Hepatic stellate cell (primary cell): ENCODE measurements around the gene CRY2.

Experiments used
- DNase-seq: peaks from one replicate; pipeline ENCODE4 v3.0.0; 2011; ENCODE audit warnings: low spot score

Gene CRY2

DNA sequence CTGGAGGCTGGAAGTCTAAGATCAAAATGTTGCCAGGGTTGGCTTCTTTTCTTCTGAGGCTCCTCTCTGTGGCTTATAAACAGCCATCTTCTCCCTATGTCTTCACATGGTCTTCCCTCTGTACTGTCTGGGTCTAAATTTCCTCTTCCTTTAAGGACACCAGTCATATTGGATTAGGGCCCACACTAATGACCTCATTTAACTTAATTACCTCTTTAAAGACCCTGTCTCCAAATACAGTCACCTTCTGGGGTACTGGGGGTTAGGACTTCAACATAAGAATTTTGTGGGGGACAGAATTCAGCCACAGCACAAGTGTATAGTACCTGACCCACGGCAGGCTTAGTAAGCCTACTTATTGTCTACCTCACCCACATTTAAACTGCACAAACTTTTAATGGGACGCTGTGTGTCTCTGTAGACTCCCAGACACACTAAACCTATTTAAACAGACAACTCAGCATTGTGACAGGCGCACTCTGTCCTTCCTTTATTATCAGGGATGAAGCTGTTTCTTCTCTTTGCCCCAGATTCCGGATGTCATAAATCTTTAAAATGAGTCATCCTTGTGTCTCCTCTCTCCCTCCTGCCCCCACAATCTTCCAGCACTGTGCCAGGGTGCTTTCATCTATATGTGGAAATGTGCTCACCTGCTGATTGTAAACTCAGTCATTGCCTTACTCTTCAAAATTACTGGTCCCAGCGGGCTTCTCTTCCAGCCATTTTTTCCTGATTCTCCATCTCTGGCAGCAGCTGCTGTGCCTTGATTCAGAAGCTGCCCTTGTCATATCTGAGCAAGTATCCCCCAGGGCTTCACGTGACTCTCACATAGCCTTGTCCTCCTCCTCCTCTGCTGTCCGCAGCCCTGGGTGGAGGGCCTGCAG, 32.8 kb downstream of the CRY2 start:
- no peak for DNase-seq

DNA sequence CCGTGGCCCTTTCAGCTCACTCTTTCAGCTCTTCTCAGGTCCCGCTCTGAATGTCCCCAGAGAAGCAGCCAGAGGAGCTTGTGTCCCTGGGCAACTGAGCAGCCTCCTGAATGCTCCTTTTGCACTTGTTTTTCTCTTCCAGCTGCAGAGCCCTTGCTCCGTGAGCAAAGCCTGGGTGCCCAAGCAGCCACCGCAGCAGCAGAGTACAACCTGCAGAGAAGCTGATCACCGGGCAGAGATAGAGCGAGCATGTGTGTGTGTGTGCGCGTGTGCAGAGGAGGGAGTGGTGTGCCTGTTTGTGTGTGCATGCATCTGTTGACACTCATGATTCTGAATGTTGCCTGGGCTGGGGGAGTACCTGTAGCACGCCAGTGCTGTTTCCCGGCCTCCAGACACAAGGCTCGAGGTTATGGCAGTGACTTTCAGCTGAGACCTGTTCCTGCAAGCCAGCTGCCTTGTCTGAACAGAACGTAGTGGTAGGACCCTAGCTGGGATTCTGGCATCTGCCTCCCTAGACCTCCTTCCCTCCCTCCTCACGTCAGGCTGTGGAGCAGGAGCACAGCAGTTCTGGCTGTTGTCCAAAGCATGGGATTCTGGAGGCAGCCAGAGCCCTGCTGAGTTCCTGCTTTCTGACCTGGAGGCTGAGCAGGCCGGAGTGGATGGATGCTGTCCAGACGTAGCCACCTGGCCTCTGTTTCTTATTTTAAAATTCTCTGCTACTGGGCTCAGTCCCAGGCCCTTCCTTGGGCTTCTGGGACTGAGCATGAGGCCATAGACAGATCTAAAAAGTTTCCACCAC, 33.7 kb downstream of the CRY2 start:
- DNase-seq: no peak

DNA sequence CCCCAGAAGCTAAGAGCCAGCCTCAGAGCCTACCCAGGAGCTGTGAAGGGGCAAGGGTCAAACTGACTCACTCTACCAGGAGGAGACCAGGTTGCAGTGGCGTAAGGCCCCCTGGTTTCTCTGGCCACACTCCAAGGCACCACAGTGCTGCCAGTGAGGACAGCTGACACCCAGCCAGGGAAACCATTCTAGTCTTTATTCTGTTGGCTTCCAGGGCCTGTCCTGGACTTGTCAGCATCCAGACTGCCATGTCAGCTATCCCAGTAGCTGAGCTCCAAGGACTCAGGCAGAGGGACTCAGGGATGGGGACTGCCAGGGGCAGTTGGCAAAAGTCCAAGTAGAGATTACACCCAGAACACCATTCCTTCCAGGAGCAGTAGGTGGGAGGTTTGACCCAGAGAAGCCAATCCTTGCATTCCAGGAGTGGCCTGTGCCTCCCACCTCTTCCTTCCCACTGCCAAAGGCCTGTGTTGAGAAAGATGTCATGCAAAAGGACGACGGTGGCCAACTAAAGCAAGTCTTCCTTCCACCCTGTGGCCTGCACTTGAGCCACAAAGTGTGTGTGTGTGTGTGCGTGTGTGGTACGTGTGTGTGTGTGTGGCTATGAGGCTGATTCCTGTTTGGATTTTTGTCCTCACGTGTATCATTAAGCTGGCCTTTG, 34.6 kb downstream of the CRY2 start:
- DNase-seq: no peak

GRCh38 chr11:45884596-45885185, 37.4 kb downstream of the CRY2 start:
- DNase-seq: no peak

DNA sequence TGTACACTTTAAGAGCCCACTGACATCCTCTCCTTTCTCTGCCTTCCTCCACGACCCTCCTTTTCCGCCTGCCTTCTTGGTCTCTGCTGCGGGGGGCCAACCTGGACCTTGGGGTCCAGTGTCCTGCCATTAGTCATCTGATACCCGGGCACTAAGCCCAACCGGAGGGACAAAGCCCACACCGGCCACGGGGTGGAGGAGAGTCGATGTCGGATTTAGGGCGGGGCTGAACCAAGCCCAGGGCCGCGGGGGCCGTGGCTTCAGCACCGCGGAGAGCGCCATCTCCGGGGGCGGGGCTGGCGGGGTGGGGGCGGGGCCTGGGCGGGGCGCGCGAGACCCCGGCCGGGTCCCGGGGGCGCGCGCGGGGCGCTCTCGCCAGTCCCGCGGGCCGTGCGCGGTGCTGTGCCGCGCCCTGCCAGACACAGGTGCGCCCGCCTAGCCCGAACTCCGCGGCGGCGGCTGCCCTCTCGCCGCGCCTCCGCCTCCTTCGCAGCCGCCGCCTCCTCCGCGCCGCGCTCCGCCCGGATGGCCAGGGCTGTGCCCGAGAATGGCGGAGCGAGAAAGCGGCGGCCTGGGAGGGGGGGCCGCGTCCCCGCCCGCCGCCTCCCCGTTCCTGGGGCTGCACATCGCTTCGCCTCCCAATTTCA, 38.1 kb downstream of the CRY2 start, which contains the start of gene MAPK8IP1:
Gene MAPK8IP1, plus strand, starts transcription at position 378 of the 647 bp plus-strand sequence. Its CDS starts 170 bp downstream, at position 548.
- peak; percentile 67 for DNase-seq

DNA sequence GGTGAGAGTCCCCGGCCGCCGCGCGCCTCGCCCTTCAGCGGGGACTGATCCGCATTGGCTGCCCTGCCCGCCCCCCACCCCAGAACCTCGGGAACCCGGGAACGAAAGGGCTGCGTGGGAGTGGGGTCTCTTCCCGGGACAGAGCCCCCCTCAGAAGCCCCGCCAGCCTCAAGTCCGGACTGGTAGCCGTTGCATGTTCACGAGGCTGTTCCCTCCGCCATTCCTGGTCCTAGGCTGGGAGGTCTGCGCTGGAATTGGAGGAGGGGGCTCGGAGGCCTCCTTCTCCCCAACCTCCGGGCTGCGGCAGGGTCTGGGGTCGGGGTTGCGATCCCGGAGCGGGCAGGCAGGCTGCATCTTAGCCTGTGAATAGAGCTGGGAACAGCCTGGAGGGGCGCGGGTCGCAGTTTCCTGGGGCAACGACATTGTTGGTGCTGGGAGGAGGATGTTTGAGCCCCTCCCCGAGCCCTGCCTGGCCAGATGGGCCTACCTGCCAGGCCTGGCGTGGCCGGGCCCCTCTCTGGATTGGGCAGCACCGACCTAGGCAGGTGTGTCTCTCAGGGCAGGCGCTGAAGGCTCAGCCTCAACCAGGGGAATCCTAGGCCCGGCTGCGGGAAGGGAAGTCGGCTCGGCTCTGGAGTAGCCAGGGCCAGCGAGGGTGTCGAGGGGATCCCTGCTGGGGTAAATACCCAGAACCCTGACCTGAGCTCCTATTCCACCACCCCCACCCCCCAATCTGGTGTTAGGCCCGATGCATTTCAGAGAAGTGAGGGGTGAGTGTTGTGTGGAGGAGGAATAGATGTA, 38.8 kb downstream of the CRY2 start:
- no peak for DNase-seq

- no peak for DNase-seq
Measured at GRCh38 chr11:45886816-45887520, 39.7 kb downstream of the CRY2 start.

DNA sequence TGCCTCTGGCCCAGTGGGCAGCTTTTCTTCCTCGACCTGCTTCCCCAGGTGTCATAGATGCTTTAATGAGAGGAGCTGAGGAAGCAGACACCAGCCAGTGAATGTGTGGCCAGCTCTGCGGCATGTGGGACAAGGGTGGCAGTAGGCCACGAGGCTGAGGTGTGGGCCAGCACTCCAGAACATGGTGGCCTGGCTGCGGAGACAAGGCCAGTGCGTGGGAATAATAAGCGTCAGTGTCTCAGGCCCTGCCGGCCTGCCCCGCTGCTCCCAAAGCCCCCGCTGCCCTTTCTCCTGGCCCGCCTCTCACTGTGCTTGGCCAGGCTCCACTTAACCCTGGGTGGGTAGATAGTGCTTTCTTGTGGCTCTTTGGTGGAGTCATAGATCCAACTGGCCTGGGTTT, 40.3 kb downstream of the CRY2 start:
- DNase-seq: no peak

- no peak for DNase-seq
Measured at GRCh38 chr11:45889555-45889954, 42.3 kb downstream of the CRY2 start.

DNA sequence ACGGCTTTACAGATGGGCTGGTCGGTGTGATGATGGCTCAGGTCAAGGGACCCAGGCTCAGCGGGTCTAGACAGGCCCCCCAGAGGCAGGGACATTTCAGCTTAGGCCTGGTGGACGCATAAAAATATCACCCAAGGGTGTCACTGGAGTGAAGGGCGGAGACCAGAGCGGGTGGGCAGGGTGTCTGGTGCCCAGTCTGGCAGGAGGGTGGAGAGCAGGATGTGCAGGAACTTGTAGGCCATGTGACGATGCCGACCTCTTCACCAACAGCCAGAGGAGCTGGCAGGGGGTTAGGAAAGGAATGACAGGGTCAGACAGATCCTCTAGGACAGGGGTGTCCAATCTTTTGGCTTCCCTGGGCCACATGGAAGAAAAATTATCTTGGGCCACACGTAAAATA, 42.7 kb downstream of the CRY2 start:
- DNase-seq: no peak

DNA sequence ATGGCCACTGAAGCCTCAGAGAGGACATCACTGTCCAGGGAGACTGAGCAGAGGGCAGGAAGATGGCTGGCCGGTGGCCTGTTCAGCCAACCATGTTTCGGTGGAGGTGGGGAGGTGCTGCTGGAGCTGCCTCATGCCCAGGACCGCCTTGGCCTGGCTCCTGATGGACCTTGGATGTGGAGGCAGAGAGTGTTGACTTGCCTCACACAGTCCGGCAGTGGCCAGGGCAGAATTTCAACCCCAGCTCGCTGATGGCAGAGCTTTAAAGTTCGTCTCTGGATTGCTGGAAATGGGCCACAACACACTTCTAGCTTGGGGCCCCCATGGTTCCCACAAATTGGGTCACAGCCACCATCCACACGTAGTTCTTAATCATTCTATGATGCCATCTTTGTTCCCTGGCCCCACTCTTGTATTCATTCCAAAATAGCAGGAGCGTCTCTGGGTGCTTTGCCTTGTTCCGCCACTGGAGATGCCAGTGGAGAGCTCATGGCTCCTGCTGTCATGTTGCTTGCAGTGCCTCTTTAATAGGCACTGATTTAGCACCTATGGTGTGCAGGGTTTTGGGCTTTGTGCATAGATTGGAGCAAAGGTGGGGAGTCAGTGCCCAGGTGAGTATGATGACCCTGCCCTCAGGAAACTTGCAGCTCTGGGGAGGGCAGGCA, 43.7 kb downstream of the CRY2 start:
- DNase-seq: no peak

DNA sequence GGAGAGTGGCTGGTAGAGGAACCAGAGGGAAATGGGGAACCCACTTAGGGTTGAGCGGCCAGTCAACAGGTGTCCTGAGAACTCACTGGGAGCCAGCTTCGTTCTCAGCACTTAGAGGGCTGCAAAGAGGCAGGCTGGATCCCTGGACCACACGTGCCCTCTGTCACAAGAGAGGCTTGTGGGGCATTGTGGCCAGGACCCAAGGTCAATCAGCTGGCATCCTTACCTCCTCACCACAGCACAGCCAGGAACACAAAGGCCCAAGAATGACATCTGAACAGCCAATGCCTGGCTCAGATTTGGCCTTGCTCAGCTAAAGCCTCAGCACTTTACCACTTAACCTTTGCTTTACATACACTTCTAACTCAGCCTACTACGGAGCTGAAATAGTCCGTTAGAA, 45.6 kb downstream of the CRY2 start:
- DNase-seq: no peak

DNA sequence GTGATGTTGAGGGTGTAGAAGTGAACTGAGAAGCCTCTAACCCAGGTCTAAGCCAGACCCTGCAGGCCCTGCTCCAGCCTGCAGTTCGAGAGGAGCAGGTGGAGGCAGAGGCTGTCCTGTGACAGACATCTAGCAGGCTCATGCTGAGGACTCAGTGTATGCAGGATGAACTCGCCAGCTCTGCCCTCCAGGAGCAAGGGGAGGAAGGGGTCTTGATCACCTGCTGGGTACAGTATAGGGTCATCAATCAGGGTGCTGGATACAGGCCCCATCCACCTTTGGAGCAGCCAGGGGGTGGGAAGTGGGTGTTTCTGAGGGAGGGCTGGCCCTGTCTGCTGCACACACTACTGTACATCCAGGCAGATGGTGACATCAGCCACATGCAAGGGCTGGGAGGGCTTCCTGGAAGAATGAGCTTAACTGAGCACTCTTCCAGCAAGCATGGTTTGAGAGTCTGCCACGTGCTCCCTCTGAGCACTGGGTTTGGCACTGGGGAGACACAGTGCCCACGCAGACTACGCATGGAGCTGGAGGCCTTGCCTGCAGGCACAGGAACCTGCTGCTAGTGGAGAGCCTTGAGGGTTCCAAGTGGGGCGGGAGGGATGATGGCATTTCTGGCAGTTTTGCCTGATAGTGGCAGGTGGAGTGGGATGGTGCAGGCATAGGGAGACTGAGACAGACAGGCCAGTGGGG, 47.4 kb downstream of the CRY2 start:
- no peak for DNase-seq

- no peak for DNase-seq
Measured at GRCh38 chr11:45895553-45896259, 48.4 kb downstream of the CRY2 start.

DNA sequence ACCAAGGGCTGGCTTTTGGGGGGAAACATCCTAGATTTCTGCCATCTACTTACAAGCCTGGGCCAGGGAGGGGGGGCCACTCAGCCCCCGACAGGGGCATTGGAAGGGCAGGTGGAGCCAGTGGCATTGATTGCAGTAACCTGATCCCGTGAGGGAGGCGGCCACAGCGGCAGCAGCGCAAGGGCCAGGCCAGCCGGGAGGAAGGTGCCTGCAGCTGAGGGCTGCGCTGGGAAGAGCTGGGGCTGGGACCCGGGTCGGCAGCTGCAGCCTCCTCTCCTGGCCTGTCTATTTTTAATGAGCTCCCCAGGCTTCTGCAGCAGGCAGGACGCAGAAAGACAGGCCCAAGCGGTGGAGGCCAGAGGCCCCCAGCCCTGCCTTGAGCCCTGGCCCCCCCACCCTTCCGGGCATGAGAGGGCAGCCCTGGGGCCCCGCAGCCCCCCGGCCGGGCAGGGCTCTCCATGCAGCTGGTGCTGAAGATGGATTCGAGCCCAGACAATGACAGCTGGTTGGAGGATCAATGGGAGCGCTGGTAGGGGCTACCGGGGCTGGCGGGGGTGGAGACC, 49.2 kb downstream of the CRY2 start:
- no peak for DNase-seq

GRCh38 chr11:45897556-45897955, 50.3 kb downstream of the CRY2 start:
- no peak for DNase-seq

- no peak for DNase-seq
Measured at GRCh38 chr11:45899086-45899447, 51.8 kb downstream of the CRY2 start.
